Transverse colon (tissue), 4 donors: ENCODE data around the gene VANGL1. TPM values are rescaled to one million over a fixed set of nuclear protein-coding genes. Genes with fewer than 3 reads are reported as not detected.
A peak's percentile ranks its signal among the peaks of the same experiment; 100 is the strongest.

Experiments
- DNase-seq: peaks from one replicate; pipeline ENCODE4 v3.0.0-alpha.2; 2019
- H3K27ac ChIP-seq, 4 donors: fragments of 200-600 bp; sonication (generic); 2 replicates each; pipeline ENCODE4 v1.5.1; 2016 to 2018; ENCODE audit warnings: inconsistent platforms in 4 of 4
- H3K27me3 ChIP-seq: fragments of 200-600 bp; sonication (generic); 2 replicates; pipeline ENCODE4 v1.5.1; 2017; ENCODE audit warnings: inconsistent platforms
- H3K36me3 ChIP-seq, 4 donors: fragments of 200-600 bp; sonication (generic); 2 replicates each; pipeline ENCODE4 v1.5.1; 2017 to 2019; ENCODE audit warnings: inconsistent platforms in 4 of 4
- H3K4me1 ChIP-seq, 4 donors: fragments of 200-600 bp; sonication (generic); 2 replicates each; pipeline ENCODE4 v1.5.1; 2017 to 2020; ENCODE audit warnings: inconsistent platforms in 4 of 4
- H3K4me3 ChIP-seq, 4 donors: fragments of 200-600 bp; sonication (generic); 1 replicate in 1 of 4; 2 replicates in 3 of 4; pipeline versions ENCODE4 v1.5.1 to v1.6.1; 2017 to 2019; ENCODE audit warnings: inconsistent platforms in 4 of 4
- H3K9me3 ChIP-seq, 2 donors: fragments of 200-600 bp; sonication (generic); 2 replicates each; pipeline ENCODE4 v1.5.1; 2017 to 2019; ENCODE audit warnings: inconsistent platforms in 2 of 2
- EP300 ChIP-seq: sonication (generic); formaldehyde crosslinking; IDR thresholded peaks from one replicate; pipeline ENCODE4 v1.6.1; 2017; ENCODE audit warnings: antibody characterized with exemption, low read depth
- POLR2A ChIP-seq: fragments of 450-650 bp; IDR thresholded peaks from one replicate; pipeline ENCODE4 v1.6.1; 2016; ENCODE audit warnings: antibody characterized with exemption, mild to moderate bottlenecking, moderate library complexity
- POLR2AphosphoS5 ChIP-seq, 3 donors: sonication (generic); formaldehyde crosslinking; IDR thresholded peaks; one replicate each; pipeline ENCODE4 v1.6.1; 2016; ENCODE audit warnings: antibody characterized with exemption in 3 of 3
- WGBS, 2 donors: methylation state at CpG; one replicate each; pipeline ENCODE4 v1.1.5; 2018; ENCODE audit warnings: low coverage in 1 of 2; 5-methylcytosine and 5-hydroxymethylcytosine counted together
- in situ Hi-C, 4 donors: fragments of 200-750 bp; cut with MboI; loops; one replicate each; pipeline versions ENCODE4 v1.15.0 to v1.15.1; 2017; ENCODE audit warnings: low sequenced_read_pairs in 3 of 4, low pct_ligation_motif_present in 1 of 4, low pct_unique_long_range_greater_than_20kb in 1 of 4
- intact Hi-C: fragments of 100-400 bp; cut with DNase I; formaldehyde crosslinking; loops from one replicate; pipeline ENCODE4 v1.15.1; 2023; ENCODE audit warnings: low total_unique reads
- total RNA-seq, 4 donors: library from RNA; depleted of rRNA; stranded (reverse); fragments of >200 nt; gene quantifications; one replicate each; pipeline ENCODE4 v1.1.0, GENCODE V29; 2016
- TF ChIP-seq, protein P1 (sequence below), 5 experiments: fragments of 200-600 bp in 3 of 5; fragments of 450-650 bp in 2 of 5; sonication (generic) in 3 of 5; IDR thresholded peaks; 1 replicate in 2 of 5; 2 replicates in 3 of 5; pipeline ENCODE4 v1.5.1; 2016 to 2017; ENCODE audit warnings: antibody characterized with exemption in 5 of 5, inconsistent platforms in 3 of 5, mild to moderate bottlenecking in 2 of 5, moderate library complexity in 1 of 5

VANGL1 gene
- total RNA-seq, 4 donors from 2014 or later = 5.6 to 26.9 (median 16.9) TPM

DNA sequence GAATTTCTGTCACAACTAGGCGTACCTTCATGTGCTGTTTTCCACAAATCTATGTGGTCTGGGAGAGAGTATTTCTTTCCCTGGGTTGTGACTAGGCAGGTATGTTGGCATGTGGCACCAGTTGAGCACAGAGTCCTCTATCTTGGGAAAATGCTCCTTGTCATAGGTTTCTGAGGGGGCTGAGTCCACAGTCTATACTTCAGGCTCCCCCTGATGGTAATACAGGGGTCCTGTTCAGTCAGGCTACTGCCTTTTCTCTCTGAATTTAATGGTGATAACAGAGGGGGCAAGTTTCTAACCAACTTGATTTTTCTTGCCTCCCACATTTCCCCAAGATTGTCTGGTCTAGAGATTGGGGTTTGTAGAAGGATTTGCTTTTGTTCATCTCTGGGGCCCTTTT lies 35.8 kb downstream of the VANGL1 start:
- in situ Hi-C loops = no loop called here

DNA sequence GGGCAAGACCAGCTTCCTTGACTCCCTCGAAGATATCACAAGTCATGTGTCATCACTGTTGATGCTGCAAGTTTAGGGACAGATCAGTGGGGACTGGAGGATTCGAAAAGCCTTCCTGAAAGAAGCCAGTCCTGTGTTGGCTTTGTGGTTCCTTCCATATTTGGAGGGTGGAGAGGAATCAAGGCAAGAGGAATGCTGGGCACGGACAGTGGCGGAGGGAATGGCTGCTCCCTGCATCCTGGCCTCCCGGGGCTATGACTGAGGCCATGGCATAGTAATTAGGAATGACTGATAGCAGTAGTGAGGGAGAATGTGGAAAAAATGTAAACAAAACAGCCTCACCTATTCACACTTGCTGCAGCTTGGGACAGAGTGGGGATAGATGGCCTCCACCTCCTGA lies 36.4 kb downstream of the VANGL1 start:
- H3K4me3 ChIP-seq = no peak overlapping the region
- intact Hi-C loops = no loop called here
- WGBS, 2 donors = 67% methylated on average over 5 of the region's 5 CpGs; no CpG with 5 or more reads in 1 of the 2 donors
- H3K9me3 ChIP-seq = no peaks in the 10 kb centered on the region
- DNase-seq = no peak
- in situ Hi-C loops = no loop called here
- H3K27ac ChIP-seq = peak overlapping the region; percentile 18 to 81 (median 70)
- H3K36me3 ChIP-seq = no peaks in the 10 kb centered on the region
- TF ChIP-seq, protein P1, sequence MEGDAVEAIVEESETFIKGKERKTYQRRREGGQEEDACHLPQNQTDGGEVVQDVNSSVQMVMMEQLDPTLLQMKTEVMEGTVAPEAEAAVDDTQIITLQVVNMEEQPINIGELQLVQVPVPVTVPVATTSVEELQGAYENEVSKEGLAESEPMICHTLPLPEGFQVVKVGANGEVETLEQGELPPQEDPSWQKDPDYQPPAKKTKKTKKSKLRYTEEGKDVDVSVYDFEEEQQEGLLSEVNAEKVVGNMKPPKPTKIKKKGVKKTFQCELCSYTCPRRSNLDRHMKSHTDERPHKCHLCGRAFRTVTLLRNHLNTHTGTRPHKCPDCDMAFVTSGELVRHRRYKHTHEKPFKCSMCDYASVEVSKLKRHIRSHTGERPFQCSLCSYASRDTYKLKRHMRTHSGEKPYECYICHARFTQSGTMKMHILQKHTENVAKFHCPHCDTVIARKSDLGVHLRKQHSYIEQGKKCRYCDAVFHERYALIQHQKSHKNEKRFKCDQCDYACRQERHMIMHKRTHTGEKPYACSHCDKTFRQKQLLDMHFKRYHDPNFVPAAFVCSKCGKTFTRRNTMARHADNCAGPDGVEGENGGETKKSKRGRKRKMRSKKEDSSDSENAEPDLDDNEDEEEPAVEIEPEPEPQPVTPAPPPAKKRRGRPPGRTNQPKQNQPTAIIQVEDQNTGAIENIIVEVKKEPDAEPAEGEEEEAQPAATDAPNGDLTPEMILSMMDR (IDR thresholded peaks at IDR 0.05) = no peak
- TF ChIP-seq POLR2AphosphoS5 (IDR thresholded peaks at IDR 0.05) (no peak), POLR2A (no peak), EP300 (no peak)
- peaks cover 0 to 22% (median 13%) of the 10 kb centered on the region in 4 donors for H3K4me1 ChIP-seq
- H3K27me3 ChIP-seq = no peaks in the 10 kb centered on the region

More for the DNA sequence above, 35.8 kb downstream of the VANGL1 start:
- 95% methylated on average over 1 of the region's 1 CpG; no CpG with 5 or more reads in 1 of the 2 donors for WGBS, 2 donors
- no peaks in the 10 kb centered on the region for H3K36me3 ChIP-seq
- no peak for DNase-seq
- no peaks in the 10 kb centered on the region for H3K9me3 ChIP-seq
- no peak overlapping the region for H3K4me3 ChIP-seq
- H3K27me3 ChIP-seq = no peaks in the 10 kb centered on the region
- intact Hi-C loops = no loop called here
- peaks cover 0 to 22% (median 13%) of the 10 kb centered on the region in 4 donors for H3K4me1 ChIP-seq
- TF ChIP-seq, protein P1 (IDR thresholded peaks at IDR 0.05) = no peak
- TF ChIP-seq EP300 (no peak), POLR2A (no peak), POLR2AphosphoS5 (IDR thresholded peaks at IDR 0.05) (no peak)
- H3K27ac ChIP-seq = peak overlapping the region; percentile 18 to 81 (median 70)

- intact Hi-C loops (no loop called here), in situ Hi-C loops (no loop called here)
- H3K4me3 ChIP-seq = no peak overlapping the region
- no peaks in the 10 kb centered on the region for H3K36me3 ChIP-seq
- no peaks in the 10 kb centered on the region for H3K27me3 ChIP-seq
- peak; percentile 18 for DNase-seq
- H3K27ac ChIP-seq = peak overlapping the region; percentile 68 to 81 (median 70)
- TF ChIP-seq POLR2AphosphoS5 (IDR thresholded peaks at IDR 0.05) (peak in 1 of 3 donors; percentile 15), POLR2A (no peak)
- WGBS, 2 donors = 67 to 100% methylated on average over 1 to 8 of the region's 8 CpGs
- no peaks in the 10 kb centered on the region for H3K9me3 ChIP-seq
- H3K4me1 ChIP-seq = peaks cover 0 to 18% (median 9%) of the 10 kb centered on the region in 4 donors
Measured at GRCh38 chr1:115679141-115679611, 37.4 kb downstream of the VANGL1 start.

- Histone ChIP-seq H3K9me3 (no peaks in the 10 kb centered on the region), H3K4me1 (peaks cover 0 to 17% (median 9%) of the 10 kb centered on the region in 4 donors), H3K36me3 (peaks cover 0 to 6% (median 0%) of the 10 kb centered on the region in 4 donors), H3K27ac (peak overlapping the region in 2 of 4 donors; percentile 69 to 70), H3K27me3 (no peaks in the 10 kb centered on the region), H3K4me3 (no peak overlapping the region)
- in situ Hi-C loops (no loop called here), intact Hi-C loops (no loop called here)
- no peak for DNase-seq
- TF ChIP-seq, protein P1 (IDR thresholded peaks at IDR 0.05) = no peak
- TF ChIP-seq POLR2A (no peak), EP300 (no peak), POLR2AphosphoS5 (IDR thresholded peaks at IDR 0.05) (no peak)
- WGBS, 2 donors = 89 to 96% methylated on average over 4 to 5 of the region's 5 CpGs
Measured at GRCh38 chr1:115680730-115681111, 39.0 kb downstream of the VANGL1 start.

- intact Hi-C loops = no loop called here
- no peak for TF ChIP-seq POLR2AphosphoS5 (IDR thresholded peaks at IDR 0.05)
- TF ChIP-seq, protein P1 (IDR thresholded peaks at IDR 0.05) = no peak
- no peak for TF ChIP-seq POLR2A
- no peak for TF ChIP-seq EP300
- Histone ChIP-seq H3K9me3 (no peaks in the 10 kb centered on the region), H3K4me1 (peaks cover 0 to 6% (median 4%) of the 10 kb centered on the region in 4 donors), H3K36me3 (peaks cover 0 to 8% (median 0%) of the 10 kb centered on the region in 4 donors), H3K4me3 (no peak overlapping the region), H3K27me3 (no peaks in the 10 kb centered on the region), H3K27ac (no peak overlapping the region)
- in situ Hi-C loops = no loop called here
- 83 to 90% methylated on average over 4 of the region's 4 CpGs for WGBS, 2 donors
- no peak for DNase-seq
Measured at GRCh38 chr1:115682792-115683191, 41.0 kb downstream of the VANGL1 start.
